GM19238 (cell line): ENCODE measurements around the gene CCDC80.
A peak's percentile ranks its signal among the peaks of the same experiment; 100 is the strongest.
"Not testable (repeated sequence)": the region's sequence is repeated elsewhere in the genome, so short reads cannot be mapped to it uniquely, and the experiment has no call there.

ENCODE experiments used
- DNase-seq: peaks from one replicate; pipeline ENCODE4 v3.0.0; 2011; ENCODE audit warnings: low spot score; ENCODE audit not compliant: insufficient read length

CCDC80 gene

GRCh38 chr3:112587336-112587735, 53.6 kb downstream of the CCDC80 start:
- DNase-seq, result no peak

- no peak for DNase-seq
These were observed 55.2 kb downstream of the CCDC80 start for GRCh38 chr3:112585782-112586181.

- no peak for DNase-seq
These were observed 57.8 kb downstream of the CCDC80 start for GRCh38 chr3:112583105-112583504.

DNA sequence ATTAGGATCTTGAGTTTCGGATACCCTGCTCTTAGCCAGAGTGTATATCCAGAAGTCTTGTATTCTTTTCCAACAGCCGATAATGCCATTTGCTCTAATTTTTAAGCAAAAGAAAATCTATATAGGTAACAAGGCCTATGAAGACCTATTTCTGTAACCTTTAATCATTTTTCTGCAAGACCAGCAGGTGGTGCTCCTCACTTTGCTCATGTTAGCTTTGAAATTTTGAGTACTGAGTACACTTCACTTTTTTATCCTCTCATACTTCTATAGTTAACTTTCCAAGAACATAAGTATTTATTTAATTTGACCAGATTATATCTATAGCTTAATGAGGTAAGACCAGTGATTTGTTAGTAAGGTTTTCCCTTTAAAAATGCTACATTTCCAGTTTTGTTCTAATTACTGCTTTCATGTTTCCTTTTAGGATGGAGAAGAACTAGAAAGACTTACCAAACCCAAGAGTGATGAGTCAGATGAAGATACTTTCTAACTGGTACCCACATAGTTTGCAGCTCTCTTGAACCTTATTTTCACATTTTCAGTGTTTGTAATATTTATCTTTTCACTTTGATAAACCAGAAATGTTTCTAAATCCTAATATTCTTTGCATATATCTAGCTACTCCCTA, 58.6 kb downstream of the CCDC80 start:
- no peak for DNase-seq

DNA sequence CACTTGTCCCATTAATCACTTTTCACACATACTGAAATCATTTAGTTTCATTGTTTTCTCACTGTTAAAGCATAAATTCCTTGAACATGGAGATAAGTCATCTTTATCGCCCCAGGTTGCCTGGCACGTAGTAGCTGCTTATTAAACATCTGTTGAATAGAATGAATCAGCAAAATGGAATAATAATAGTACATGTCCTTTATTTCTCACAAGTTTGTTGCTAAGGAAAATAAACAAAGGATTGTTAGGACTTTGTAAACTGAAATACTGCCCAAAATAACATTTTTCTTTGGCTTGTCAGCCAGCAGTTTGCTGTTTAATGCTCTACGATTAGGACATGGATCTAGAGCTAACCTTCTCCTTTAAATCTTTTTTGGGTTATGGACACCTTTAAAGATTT, 61.2 kb downstream of the CCDC80 start:
- no peak for DNase-seq

DNA sequence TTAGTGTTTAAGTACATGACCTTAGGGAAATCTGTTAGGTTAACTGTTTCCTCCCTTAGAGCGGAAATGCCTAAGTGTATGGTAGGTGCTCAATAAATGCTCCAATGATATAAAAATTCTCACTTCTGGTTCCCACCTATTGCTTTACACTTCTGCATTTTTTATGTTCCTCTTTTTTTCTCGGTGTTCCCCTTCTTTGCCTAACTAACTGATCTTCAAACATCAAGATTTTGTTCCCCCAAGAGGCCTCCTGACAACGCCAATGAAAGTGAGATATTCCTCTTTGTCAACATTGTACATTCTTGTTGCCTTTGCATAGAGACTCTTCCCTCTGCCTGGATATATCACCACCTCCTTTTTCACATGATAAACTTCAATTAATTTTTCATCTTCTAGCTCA, 61.7 kb downstream of the CCDC80 start:
- DNase-seq, result no peak

GRCh38 chr3:112572701-112573100, 68.2 kb downstream of the CCDC80 start:
- no peak for DNase-seq

DNA sequence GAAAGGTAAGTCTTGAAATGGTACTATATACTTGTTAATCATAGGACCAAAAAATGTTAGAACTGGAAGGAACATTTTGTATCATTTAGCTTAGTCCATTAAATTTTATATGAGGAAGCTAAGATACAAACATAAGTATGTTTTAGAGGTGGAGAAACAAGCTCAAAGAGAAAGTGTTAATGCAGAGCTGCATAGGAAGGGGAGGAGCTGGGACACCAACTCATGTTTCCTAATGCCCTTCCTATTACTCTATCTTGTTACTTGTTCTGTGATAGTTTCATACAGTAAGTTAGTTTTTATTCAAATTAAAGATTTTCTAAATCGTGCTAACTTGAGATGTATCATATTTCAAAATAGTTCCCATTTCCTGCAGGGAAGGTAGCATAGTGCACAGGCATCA, 71.7 kb downstream of the CCDC80 start:
- DNase-seq, result no peak

- no peak for DNase-seq
These were observed 72.3 kb downstream of the CCDC80 start for GRCh38 chr3:112568642-112569041.

GRCh38 chr3:112564940-112565305, 76.0 kb downstream of the CCDC80 start:
- no peak for DNase-seq

DNA sequence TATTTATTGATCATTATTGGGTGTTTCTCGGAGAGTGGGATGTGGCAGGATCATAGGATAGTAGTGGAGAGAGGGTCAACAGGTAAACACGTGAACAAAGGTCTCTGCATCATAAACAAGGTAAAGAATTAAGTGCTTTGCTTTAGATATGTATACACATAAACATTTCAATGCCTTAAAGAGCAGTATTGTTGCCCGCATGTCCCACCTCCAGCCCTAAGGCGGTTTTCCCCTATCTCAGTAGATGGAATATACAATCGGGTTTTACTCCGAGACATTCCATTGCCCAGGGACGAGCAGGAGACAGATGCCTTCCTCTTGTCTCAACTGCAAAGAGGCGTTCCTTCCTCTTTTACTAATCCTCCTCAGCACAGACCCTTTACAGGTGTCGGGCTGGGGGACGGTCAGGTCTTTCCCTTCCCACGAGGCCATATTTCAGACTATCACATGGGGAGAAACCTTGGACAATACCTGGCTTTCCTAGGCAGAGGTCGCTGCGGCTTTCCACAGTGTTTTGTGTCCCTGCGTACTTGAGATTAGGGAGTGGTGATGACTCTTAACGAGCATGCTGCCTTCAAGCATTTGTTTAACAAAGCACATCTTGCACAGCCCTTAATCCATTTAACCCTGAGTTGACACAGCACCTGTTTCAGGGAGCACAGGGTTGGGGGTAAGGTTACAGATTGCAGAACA, 76.5 kb downstream of the CCDC80 start:
- DNase-seq, result not testable (repeated sequence)

- peak; percentile 78 for DNase-seq
These were observed 79.0 kb downstream of the CCDC80 start, which contains the start of the genes ATG3 and SLC35A5 for GRCh38 chr3:112561734-112562529. ATG3 (minus strand) TSS chr3:112561962; CDS start chr3:112561528, 434 bp downstream. SLC35A5 (plus strand) TSS chr3:112562045; CDS start chr3:112563404, 1,359 bp downstream.

DNA sequence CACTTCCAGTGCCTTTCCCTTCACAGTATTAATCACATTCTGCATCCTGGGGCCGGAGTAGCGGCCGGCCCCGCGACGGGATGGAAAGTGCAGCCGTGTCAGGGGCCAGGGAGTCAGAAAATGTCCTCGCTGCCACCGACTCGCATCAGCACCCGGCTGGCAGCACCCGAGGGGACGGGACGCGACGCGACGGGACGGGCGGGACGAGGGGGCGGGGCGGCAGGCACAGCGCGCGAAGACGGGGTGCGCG, 79.5 kb downstream of the CCDC80 start:
- DNase-seq, result peak; percentile 39

DNA sequence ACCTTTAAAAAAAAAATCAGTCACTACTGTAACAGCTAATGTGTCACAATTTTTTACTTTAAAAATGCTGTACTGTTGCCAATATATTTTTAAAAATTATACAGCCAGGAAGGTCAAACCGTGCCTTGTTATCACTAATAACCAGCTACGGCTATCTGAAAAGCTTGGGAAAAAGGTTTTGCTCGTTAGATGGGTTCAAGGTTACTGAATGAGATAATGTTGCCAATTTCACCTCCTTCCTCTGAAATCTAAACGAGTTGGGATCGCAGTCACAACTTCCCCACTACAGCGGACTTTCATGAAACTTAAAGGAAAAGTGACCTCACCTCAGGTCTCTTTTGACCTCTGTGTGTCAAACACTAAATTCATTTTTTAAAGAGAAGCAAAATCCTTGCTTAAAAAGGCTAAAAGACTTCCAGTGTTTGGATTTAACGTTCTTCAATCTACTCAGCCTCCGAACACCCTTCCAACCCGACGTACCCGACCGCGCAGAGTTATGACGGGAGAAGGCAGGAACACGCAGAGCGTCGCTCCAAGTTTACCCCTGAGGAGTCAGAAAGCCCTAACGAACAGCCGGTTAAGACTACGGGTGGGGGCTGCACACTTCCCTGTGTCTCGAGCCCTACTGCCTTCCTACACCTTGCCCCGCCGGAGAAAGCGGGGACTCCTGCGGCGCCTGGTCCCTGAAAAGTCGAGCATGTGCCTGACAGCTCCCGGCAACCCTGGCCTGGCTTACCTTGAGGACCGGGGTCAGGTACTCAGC, 80.0 kb downstream of the CCDC80 start:
- peak; percentile 28 for DNase-seq

- no peak for DNase-seq
These were observed 80.6 kb downstream of the CCDC80 start for GRCh38 chr3:112560307-112560706.

DNA sequence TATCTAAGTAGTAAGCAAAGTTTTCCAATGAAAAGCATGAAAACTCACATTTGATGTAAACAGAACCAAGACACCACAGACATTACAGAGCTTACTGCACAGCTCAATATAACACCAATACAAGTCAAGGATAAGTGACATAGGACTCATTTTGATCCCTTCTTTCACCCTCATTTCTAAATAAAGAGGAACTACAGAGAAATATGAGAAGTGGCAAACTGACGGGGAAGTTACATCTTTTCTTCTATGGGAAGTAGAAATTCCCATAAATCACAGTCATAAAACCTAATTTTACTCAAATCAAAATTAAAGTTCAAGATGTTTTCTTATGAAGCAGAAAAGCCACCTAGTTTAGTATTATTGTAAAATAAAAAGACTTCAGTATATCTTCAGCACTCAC, 83.0 kb downstream of the CCDC80 start:
- no peak for DNase-seq

DNA sequence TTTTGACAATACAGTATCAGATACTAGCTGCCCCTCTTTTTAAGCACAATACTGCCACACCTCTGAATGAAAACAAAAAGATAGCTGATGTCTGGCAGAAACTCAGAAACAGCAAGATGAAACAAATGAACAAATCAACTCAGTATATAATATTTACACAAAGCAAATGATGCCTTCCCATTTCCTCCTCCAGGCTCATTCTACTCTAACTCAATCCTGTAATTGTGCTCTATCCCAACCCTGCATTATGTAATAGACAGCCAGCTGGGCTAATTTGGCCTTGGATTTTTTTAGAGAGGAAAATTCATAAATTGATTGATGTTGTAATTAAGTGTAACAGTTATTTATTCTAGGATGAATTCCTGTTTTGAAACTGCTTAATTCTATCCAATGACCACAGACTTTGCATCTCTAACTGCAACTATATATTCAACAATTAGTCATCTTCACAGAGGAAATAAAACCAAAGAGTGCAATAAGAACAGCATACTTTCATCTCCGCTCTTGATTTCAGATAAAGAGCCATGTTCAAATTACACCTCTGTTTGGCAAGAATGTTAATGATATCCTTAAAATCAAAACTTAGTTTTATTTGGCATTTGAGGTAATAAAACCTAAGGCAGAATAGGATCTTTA, 85.3 kb downstream of the CCDC80 start:
- DNase-seq, result no peak

DNA sequence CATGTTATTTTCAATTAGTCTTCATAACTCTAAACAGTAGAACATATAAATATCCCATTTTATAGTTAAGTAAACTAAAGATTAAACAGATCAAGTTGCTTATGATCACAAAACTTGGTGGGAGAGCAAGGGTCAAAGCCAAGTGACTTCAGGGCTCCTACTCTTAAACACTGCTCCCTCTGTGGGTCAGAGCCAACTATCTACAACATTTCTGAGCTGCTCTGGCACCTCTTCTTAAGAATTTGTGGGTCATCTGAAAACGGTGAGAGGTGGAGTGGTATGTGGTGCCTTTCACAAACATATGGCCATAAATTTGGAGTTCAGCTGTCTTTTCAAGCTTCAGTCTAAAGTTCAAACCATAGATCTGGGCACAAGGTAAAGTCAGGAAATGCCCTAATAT, 90.1 kb downstream of the CCDC80 start:
- DNase-seq, result no peak
